RWPE1 (cell line): ENCODE data around the gene COL28A1.
"Not testable (repeated sequence)": the region's sequence is repeated elsewhere in the genome, so short reads cannot be mapped to it uniquely, and the experiment has no call there.

Experiments used
- CTCF ChIA-PET: fragments of 350-600 bp; sonication (Branson Sonifier 250); formaldehyde crosslinking; extraction: SDS; loops from one replicate; lab custom pipeline; 2021; lab: Yijun Ruan, JAX
- POLR2A ChIA-PET: fragments of 400-600 bp; formaldehyde crosslinking; extraction: SDS; loops from one replicate; lab custom pipeline; 2020; ENCODE audit warnings: antibody characterized with exemption; ENCODE audit not compliant: low non-redundant PET; lab: Yijun Ruan, JAX
- DNase-seq: peaks from one replicate; pipeline ENCODE4 v3.0.0; 2012; ENCODE audit warnings: low spot score
- H3K27ac ChIP-seq: fragments of 450-650 bp; 2 replicates; pipeline ENCODE4 v1.5.1; 2017
- CTCF ChIP-seq: fragments of 450-650 bp; conservative IDR thresholded peaks from 2 replicates; pipeline ENCODE4 v1.5.1; 2017; ENCODE audit warnings: low read depth, mild to moderate bottlenecking

Gene COL28A1

DNA sequence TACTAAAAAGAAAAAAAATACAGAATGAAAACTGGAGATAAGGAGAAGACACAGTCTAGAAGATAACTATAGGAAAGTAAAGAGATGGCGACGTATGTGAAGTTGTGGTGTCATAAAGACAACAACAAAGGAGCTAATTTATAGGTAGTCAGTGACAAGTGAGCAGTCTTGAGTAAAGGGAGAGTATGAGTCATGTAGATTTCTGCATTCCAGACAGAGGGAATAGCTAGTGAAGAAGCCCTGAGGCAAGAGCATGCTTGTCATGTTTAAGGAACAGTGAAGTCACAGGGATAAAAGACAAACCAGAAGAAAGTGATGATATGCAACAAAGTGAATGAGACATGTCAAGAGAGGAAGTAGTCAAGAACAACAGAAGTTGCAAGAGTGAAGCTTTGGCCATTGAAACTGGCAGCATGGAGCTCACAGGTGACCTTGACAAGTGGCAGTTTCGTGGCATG, 28.7 kb upstream of the COL28A1 start:
- POLR2A ChIA-PET: no interaction called here
- no peak for TF ChIP-seq CTCF
- peak; percentile 74 for DNase-seq
- CTCF ChIA-PET: interaction anchor here (1.3 kb wide), 1 partner anchor 140 kb away, joined by 6 read pairs; no protein-coding TSS in a partner anchor
- H3K27ac ChIP-seq: no peak overlapping the region

- POLR2A ChIA-PET: no interaction called here
- CTCF ChIA-PET: interaction anchor here (1.3 kb wide), 1 partner anchor 140 kb away, joined by 6 read pairs; no protein-coding TSS in a partner anchor
- TF ChIP-seq CTCF: no peak
- no peak for DNase-seq
- no peak overlapping the region for H3K27ac ChIP-seq
These were observed 28.1 kb upstream of the COL28A1 start for GRCh38 chr7:7563813-7564212.

DNA sequence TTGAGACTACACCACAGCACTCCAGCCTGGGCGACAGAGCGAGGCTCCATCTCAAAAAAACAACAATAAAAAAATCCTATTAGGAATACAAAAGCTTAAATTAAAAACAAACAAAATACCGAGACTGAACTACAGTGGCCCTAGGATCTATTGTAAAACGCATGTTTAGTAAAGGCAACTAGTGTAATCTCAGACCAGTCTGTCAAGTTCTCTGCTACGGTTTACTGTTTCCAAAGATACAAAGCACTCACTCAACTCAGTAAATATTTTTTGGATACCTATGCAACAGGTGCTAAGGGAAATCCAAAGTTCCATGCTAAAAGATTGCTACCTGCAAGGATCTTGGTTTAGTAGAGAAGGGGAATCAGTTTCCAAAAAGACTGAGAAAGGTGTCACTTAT, 27.6 kb upstream of the COL28A1 start:
- 0 out of 2 replicates have a peak overlapping the region, but pooled peaks have one; percentile 30 for H3K27ac ChIP-seq
- POLR2A ChIA-PET: no interaction called here
- CTCF ChIA-PET: interaction anchor here (1.3 kb wide), 1 partner anchor 139 kb away, joined by 6 read pairs; no protein-coding TSS in a partner anchor
- DNase-seq: no peak
- no peak for TF ChIP-seq CTCF

- DNase-seq: no peak
- ChIA-PET CTCF (no interaction called here), POLR2A (no interaction called here)
- no peak for TF ChIP-seq CTCF
- H3K27ac ChIP-seq: 0 out of 2 replicates have a peak overlapping the region, but pooled peaks have one; percentile 30
These were observed 27.1 kb upstream of the COL28A1 start for GRCh38 chr7:7562736-7563135.

DNA sequence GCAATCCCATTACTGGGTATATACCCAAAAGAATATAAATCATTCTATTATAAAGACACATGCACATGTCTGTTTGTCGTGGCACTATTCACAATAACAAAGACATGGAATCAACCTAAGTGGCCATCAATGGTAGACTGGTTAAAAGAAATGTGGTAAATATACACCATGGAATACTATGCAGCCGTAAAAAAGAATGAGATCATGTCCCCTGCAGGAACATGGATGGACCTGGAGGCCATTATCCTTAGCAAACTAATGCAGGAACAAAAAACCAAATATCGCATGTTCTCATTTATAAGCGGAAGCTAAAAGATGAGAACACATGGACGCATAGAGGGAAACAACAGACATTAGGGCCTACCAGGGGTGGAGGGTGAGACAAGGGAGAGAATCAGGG, 25.9 kb upstream of the COL28A1 start:
- CTCF ChIA-PET, DNase-seq, H3K27ac ChIP-seq, POLR2A ChIA-PET: not testable (repeated sequence)

- TF ChIP-seq CTCF: no peak
- CTCF ChIA-PET: interaction anchor here (0.7 kb wide), 1 partner anchor 14 kb away, joined by 3 read pairs; no protein-coding TSS in a partner anchor
- H3K27ac ChIP-seq: no peak overlapping the region
- POLR2A ChIA-PET: no interaction called here
- DNase-seq: no peak
These were observed 21.6 kb upstream of the COL28A1 start for GRCh38 chr7:7557252-7557651.

DNA sequence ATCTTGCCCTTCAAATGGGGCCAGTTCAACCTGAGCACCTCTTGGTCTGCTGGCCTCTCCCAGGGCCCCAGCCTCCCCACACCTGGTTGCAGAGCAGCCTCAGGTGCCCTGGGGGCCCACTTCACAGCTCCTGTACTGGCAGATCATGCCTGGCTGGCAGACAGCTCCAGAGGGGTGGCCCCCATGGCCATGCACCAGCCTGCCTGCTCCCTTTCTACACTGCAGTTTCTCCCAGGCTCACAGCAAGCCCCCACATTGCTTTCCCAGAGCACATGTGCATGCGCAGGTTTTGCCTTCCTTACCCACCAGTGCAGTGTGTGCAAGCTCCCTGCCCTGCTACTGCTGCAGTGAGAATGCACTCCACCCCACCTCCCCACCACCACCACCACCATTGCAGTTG, 21.2 kb upstream of the COL28A1 start:
- DNase-seq: no peak
- ChIA-PET CTCF (interaction anchor here (0.7 kb wide), 1 partner anchor 14 kb away, joined by 3 read pairs; no protein-coding TSS in a partner anchor), POLR2A (no interaction called here)
- no peak for TF ChIP-seq CTCF
- no peak overlapping the region for H3K27ac ChIP-seq
